Activated CD4-positive, CD25-positive, alpha-beta regulatory T cell treated with anti-CD3 and anti-CD28 coated beads, Interleukin-2, amount 50 U/mL, for 24 hours (primary cell): ENCODE results near the gene UGT1A1.

ENCODE experiments used
- ATAC-seq, 2 donors: fragments of 150-1000 bp; cut with Tn5 transposase; one replicate each; pipeline ENCODE4 v1.10.0; 2021; ENCODE audit warnings: mild to moderate bottlenecking in 1 of 2, moderate library complexity in 1 of 2

UGT1A1 gene

DNA sequence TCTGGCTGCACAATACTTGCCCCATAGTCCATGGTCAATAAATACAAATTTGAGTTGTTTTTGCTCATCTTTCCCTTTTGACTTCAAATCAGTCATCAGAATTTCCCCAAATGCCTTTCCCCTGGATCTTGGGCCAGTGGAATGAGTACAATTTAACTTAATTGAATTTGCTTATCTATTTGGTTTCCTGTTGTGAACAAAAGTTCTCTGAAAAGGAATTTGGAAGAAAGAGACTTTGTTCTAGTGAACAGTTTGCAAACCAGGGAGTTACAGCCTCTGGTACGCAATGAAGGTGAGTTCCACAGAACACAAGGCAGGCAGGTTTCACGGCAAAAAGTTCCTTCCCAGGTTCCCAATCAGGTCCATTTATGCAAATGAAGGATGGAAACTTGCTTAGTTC is 1.2 kb upstream of the UGT1A1 start:
- no peak for ATAC-seq

DNA sequence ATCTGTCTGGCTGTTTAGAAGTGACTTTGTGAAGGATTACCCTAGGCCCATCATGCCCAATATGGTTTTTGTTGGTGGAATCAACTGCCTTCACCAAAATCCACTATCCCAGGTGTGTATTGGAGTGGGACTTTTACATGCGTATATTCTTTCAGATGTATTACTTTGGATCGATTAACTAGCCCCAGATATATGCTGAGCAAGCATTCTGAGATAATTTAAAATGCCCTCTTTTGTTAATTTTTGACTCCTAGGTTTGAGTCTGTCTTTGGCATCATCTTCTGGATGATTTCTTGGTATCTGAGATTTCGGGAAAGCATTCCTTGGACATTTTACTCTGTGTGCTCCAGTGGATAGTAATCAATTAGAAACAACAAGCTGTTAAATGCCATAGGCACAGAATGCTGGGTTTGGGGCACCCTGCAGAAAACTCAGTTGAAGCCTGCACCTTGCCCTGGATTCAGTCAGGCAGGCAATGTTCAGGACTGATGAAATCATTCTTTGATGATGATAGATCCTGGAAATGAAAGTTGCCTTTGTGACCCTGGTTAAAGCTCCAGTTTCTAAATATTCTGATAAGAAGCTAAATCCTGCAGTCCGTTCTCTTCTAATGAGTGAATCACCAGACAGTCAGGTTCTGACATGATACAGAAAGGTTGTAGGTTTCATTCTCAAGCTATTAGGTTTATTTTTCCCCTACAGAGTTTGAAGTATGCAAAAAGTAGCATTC is 1.1 kb downstream of the UGT1A1 start:
- no peak for ATAC-seq

DNA sequence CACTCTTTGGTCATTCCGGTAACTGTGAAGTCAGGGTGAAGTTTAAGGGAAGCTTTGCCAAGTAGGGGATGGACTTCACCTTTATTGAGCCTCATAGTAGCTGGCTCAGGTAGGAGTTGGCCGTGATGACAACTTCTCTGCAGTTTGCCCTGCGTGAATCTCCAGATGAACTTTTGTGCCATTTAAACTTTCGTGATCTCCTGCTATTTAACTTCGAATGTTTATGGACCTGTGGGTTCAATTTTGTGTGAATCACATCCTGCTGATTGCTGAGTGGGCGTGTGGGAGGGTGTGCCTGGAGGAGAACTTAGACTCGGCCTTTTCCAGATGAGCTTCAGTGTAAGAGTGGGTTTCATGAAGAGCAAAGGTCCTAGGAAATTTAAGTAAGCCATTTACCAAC is 4.2 kb downstream of the UGT1A1 start:
- no peak for ATAC-seq

DNA sequence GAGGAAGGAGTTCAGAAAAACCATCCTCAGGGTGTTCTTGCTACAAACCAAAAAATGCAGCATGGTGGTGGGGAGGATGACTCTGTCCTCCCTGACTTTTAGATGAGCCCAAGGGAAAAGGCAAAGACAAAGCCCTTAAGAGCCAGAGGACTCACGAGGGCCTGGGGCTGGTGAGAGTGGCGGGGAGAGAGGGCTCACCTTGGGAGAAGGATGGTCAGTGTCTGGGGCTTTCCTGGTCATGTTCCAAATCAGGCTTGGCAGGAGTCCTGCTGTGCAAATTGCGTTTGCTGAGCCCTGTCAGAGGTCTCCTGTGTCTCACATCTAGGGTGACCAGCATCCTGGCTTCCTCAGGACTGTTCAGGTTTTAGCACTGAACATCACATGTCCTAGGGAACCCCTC is 4.7 kb downstream of the UGT1A1 start:
- no peak for ATAC-seq

DNA sequence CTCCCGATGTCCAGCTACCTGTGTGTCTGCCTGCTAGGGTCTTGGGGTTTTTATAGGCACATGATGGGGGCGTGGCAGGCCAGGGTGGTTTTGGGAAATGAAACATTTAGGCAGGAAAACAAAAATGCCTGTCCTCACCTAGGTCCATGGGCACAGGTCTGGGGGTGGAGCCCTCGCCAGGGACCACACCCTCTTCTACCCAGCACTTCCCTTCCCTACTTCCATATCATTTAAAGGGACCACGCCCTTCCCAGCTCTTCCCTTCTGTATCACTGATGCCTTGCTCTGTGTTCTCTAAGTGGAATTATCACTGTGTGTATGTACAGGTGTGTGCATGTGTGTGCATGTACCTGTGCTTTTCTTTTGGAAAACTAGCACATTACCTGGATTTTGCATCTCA is 6.3 kb downstream of the UGT1A1 start:
- no peak for ATAC-seq

DNA sequence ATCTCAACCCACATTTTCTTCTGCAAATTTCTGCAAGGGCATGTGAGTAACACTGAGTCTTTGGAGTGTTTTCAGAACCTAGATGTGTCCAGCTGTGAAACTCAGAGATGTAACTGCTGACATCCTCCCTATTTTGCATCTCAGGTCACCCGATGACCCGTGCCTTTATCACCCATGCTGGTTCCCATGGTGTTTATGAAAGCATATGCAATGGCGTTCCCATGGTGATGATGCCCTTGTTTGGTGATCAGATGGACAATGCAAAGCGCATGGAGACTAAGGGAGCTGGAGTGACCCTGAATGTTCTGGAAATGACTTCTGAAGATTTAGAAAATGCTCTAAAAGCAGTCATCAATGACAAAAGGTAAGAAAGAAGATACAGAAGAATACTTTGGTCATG is 8.0 kb downstream of the UGT1A1 start:
- ATAC-seq = no peak

DNA sequence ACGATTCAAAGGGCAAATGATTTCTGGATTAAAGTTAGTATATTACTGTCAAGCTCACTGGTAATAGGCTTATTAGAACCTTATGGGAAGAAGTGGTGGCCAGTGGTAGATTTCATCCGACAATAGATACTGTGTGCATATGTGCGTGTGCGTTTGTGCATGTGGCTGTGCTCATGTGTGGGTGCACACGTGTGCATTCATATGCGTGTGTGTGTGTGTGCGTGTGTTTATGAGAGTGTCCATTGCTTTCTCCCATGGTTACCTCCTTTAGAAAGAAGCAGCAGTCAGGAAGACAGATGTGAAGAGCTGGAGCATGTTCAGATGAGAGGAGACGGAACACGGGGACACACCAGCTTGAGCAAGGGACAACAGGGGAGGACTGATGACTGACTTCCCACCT is 9.2 kb downstream of the UGT1A1 start:
- ATAC-seq = no peak

DNA sequence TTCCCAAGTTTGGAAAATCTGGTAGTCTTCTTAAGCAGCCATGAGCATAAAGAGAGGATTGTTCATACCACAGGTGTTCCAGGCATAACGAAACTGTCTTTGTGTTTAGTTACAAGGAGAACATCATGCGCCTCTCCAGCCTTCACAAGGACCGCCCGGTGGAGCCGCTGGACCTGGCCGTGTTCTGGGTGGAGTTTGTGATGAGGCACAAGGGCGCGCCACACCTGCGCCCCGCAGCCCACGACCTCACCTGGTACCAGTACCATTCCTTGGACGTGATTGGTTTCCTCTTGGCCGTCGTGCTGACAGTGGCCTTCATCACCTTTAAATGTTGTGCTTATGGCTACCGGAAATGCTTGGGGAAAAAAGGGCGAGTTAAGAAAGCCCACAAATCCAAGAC is 12.1 kb downstream of the UGT1A1 start:
- no peak for ATAC-seq

DNA sequence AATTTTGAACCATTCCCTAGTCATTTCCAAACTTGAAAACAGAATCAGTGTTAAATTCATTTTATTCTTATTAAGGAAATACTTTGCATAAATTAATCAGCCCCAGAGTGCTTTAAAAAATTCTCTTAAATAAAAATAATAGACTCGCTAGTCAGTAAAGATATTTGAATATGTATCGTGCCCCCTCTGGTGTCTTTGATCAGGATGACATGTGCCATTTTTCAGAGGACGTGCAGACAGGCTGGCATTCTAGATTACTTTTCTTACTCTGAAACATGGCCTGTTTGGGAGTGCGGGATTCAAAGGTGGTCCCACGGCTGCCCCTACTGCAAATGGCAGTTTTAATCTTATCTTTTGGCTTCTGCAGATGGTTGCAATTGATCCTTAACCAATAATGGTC is 12.5 kb downstream of the UGT1A1 start:
- ATAC-seq = no peak

DNA sequence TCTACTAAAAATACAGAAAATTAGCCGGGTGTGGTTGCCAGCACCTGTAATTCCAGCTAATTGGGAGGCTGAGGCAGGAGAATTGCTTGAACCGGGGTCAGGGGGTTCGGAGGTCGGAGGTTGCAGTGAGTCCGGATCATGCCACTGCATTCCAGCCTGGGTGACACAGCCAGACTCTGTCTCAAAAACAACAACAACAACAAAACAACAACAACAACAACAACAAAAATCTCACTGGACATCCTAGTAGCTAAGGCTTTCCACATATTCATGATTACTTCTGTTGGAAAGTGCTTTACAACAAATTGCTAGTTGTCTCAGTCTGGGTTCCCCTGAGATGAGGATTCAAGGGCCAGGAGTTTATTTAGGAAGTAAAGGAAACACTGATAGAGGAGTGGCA is 13.8 kb downstream of the UGT1A1 start:
- no peak for ATAC-seq

DNA sequence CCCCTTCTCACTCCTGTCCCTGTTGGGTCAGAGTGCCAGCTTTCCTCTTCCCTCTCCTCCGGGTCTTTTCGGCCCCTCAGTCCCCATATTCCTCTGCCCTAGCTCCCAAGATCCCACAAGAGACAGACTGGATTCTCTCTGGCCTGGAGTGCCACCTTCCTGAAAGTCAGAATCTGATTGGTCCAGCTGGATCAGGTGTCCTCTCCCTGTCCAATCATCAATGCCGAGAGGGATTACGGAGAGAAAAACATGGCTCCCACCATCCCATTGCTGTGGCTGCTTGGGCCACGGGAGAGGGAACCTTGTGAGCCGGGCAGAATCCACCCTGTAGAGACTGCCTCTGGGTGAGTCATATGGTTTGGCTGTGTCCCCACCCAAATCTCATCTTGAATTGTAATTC is 15.3 kb downstream of the UGT1A1 start:
- ATAC-seq = no peak

DNA sequence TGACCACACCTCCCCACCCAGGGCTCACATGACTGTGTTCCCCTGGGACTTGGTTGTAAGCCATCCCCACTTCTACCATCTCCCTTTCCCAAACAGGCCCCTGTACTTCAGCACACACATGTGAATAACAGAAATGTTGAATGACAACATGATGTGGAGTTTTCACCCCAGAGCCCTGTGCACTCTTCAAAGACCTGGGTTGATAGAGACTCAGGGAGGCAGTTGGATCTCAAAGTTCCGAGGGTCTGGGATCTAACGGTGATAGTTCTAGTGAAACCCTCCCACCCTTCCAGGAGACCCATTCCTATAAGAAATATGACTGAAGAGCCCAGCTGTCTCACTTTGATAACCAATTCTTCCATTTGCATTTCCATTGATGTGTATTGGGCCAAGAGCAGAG is 18.0 kb downstream of the UGT1A1 start, which contains the start of gene MROH2A:
TSS of gene MROH2A (plus strand) at position 301 of the 400 bp plus-strand sequence. CDS start 1,029 bp downstream, outside the sequence.
- ATAC-seq = no peak

DNA sequence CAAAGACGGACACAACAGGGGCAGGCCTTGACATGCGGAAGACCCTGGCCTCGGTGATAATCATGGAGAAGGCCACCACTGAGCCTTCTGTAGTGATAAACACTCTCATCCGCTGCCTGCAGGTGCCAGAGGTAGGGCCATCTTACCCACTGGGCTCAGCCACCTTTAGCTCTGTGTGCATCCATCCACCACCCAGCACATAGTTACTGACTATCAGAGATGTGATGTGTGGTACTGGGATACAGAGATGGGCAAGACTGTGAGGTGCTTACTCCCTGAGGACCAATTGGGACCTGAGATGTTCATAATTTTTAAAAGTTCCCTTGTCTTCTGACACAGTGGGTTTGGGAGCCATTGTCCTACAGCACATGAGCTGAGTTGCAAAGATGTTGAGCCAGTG is 19.7 kb downstream of the UGT1A1 start:
- ATAC-seq = no peak

DNA sequence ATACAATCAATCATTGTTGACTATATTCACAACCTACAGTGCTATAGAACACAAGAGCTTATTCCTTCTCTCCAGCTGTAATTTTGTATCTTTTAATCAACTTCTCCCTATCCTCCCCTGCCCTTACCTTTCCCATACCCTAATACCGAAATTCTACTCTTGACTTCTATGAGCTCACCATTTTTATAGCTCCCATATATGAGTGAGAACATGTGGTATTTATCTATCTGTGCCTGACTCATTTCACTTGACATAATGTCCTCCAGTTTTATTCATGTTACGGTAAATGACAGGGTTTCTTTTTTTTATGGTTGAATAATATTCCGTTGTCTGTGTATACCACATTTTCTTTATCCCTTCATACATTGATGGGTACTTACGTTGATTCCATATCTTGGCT is 20.7 kb downstream of the UGT1A1 start:
- ATAC-seq = no peak

DNA sequence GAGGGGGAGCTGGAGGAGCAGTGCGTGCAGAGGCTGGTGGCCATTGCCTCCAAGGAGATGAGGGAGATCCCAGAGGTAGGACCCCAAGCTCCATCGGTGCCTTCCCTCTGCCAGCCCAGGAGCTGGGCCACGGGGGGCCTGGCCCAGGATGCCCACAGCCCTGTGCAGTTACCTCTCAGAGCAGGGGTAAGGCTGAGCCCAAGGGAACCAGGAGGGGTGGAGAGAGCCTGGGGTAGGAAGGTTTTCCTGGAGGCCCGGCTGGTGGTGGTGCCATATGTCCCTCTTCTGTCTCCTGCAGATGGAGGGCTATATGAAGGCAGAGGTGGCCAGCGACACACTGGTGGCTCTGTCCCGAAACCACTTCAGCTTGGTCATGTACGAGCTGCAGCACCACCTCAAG is 29.5 kb downstream of the UGT1A1 start:
- no peak for ATAC-seq

DNA sequence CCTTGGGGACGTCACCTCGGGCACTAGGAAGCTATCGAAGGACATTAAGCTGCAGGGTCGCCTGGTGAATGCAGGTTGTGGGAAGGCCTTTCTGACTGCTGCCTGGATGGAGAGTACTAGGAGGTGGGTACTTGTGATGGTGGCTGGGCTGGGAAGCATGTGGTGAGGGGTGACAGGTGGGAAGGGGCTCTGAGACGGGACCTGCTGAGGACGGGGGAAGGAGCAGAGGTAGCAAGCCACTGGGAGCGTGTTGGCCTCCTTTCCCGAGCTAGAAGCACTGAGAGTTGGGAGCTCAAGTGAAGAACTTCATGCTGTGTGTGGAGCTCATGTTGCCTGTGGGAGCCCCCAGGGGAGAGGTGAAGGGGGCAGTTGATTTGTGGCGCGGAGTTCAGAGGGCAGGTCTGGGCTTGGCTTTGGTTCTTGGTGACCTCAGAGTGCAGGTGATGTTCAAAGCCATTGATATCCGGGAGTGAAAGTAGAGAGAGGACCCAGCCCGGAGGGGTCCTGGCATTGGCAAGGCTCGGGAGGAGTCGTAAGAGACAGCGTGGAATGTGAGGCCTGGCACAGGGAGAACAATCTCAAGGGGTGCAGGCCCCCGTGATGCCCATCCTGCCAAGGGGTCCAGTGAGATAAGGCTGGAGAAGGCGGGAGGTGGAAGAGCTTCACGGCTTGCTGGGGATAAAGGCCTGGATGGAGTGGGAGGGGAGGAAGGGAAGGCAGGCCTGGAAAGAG is 31.2 kb downstream of the UGT1A1 start:
- no peak for ATAC-seq

DNA sequence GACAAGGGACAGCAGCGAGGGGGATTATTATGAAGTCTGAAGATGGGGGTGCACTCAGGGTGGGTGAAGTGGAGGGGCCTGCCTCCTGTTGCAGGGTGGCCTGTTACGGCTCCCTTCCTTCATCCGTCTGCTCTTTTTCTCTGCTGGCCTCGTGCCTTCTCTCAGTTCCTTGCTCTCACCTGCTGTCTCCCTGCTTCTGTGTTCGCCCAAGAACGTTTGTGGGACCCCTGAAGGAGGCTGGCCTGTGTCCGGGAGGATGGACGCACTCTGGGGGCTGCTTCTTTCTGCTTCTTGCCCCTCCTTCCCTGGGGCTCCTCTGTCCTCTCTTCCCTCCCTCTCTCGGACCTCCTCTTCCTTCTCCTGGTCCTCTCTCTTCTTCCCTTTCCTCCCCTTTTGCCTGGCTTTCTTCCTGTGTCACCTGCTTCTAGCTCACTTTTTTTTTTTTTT is 31.8 kb downstream of the UGT1A1 start:
- ATAC-seq = no peak

DNA sequence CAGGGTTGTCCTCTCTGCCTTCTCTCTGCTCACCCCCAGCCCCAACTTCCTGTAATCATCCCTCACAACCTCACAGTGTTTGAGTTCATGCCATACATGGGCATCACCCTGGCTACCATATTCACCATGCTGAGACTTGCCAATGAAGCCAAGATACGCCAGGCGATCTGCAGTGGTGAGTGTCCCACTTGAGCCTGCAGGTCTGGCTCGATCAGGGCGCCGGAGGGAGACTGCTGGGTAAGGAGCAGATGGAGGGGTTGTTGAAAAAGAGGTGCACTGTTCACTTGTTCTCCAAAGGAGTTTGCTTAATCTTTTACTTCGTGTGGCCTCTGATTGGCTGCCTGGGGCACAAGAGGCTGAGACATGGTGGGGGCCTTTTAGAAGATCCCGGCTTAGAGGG is 32.6 kb downstream of the UGT1A1 start:
- no peak for ATAC-seq

DNA sequence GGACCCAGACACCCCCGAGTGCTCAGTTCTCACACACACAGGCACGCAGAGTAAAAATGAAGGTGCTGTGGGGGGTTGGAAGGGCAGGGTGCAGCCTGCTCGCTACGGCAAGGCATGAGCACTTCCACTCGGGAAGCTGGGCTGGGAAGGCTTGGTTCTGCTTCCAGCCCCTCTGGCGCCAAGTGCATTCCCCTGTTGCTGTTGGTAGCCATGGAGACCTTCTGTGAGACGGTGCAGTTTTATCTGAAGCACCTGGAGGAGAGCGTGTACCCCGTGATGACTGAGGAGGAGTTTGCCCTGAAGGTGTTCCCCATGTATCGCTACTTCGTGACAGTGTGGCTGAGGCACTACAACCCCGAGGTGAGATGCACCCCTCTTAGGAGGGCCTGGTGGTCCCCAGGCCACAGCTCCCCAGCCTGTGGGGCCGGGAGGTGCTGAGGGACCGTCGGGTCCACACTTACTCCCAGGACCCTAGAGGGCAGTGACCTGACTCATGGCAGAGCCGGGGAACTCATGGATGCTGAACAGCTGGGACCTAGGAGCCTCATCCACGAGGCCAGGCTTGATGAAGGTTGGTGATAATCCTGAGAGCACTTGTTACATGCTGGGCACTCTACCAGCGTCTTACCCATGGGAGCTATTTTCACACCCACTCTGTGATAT is 33.5 kb downstream of the UGT1A1 start:
- ATAC-seq = no peak

DNA sequence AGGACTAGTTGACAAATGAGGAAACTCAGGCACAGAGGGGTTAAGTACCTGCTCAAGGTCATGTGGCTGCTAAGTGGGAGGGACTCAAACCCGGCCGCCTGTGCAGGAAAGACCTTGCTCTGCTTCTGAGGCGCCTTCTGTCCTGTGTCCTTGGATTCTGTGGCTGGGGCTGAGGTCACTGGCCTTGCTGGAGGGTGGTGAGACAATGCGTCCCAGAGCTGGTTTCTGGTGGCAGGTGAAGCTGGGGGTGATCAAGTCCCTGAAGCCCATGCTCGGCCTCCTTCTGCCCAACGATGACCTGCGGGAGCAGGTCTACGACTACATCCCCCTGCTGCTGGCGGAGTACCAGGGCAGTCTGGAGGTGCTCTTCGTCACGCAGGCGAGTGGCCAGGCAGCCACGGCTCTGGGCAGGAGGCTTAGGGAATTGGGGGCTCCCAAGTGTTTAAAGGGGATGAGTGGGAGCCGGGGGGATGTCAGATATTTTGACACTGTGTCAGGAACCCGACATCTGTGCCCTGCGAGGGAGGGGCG is 34.1 kb downstream of the UGT1A1 start:
- no peak for ATAC-seq

DNA sequence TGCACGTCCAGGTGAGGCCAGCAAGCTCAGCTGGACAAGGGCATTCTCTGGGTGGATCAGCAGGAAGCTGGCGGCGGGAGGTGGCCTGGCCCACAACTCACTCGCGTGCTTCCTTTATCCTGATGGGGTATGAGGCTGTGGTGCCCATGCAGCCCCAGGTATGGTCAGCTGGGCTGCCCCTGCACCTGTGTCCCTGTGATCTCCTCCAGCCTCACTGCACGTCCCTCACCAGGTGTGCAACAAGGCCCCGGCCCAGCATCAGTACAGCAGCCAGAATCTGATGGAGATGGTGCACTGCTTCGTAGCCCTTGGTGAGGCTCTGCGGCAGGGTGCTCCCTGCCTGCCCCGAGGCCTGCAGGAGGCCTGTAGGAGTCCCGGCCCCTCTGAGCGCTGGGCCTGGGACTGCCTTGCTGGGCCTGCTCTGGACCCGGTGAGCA is 35.7 kb downstream of the UGT1A1 start:
- ATAC-seq = no peak

DNA sequence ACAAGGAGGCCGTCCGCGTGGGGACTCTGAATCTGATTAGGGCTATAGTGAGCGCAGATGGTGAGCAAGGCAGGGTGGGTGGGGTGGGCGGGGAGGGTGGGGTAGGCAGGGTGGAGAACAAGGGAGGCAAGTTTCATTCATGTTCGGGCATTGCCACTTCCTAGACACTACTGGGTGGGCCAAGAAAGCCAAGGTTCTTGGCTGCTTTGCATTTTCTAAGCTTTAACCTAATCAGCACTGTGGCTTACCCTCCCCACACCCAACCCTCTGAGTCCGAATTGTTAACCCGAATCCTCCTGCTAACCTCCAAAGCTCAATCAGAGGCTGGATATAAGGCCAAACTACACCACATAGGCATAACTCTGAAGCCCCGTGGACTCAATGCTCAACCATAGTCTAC is 36.2 kb downstream of the UGT1A1 start:
- no peak for ATAC-seq

DNA sequence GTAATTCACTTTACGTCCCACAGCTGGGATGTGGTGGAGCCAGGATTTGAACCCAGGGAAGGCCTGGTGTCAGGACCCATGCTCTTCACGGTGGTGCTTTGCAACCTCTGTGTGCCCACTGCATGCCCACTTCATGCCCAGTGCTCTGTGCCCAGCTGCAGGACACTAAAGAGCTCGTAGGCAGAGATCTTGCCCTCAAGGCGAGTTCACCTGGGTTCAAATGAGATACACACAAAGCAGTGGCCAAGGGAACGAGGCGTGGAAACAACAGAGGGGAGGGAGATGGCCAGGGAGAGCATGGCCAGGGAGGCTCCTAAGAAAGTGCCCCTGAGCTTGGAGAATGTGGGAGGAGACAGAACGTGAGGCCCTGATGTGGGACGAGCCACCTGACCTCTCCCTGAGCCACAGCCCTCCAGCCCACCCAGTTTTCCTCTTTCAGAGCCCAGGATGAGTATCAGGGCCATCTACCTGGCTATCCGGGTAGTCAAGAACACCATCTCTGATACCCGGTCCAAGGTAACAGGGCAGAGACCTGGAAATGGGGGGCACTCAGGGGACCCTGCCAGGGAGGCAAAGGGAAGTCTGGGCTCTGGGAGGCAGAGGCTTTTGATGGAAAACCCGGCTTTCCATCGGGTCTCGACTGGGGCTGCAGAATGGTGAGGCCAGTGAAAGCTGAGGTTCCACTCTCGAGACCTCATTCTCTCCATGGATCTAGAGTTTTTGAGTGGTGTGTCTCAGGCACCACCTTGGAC is 38.4 kb downstream of the UGT1A1 start:
- no peak for ATAC-seq
